ENCODE results near the gene GMDS. TPM values are rescaled to one million over a fixed set of nuclear protein-coding genes. Genes with fewer than 3 reads are reported as not detected.

The GMDS gene
- total RNA-seq, 4 donors from 2014 or later: 197 to 375 (median 215) TPM

- H3K27ac ChIP-seq: peak overlapping the region in 3 of 4 donors; percentile 48 to 77 (median 70)
- H3K4me3 ChIP-seq: peak overlapping the region in 2 of 4 donors; percentile 14 to 16
- no peaks in the 10 kb centered on the region for H3K27me3 ChIP-seq
- no peak for TF ChIP-seq POLR2A (IDR thresholded peaks at IDR 0.05)
- TF ChIP-seq CTCF (IDR thresholded peaks at IDR 0.05): no peak
- peaks cover 0 to 12% (median 5%) of the 10 kb centered on the region in 4 donors for H3K4me1 ChIP-seq
- H3K36me3 ChIP-seq: peaks cover 0 to 11% (median 0%) of the 10 kb centered on the region in 3 donors
- no peaks in the 10 kb centered on the region for H3K9me3 ChIP-seq
- DNase-seq: no peak
These were observed 14.2 kb upstream of the GMDS start for GRCh38 chr6:2259574-2259973.

DNA sequence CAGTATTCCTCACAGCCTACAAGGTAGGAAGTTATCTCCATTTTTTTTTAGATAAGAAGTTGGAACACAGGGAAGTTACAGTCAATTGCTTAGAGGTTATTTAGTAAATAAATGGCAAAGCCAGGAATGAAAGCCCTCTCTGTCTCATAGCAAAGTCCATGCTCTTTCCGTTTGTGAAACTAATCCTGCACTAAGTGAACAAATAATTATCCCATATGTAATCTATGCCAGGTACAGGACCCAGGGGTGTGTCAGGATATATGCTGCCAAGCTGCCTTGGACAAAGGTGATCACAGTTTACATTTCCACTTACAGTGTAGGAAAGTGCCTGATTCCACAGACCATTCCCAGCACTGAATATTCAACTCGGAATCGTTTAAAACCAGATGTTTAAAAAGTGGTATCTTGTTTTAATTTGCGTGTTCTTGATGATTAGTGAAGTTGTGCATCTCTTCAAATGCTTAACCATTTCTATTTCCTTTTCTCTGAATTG is 13.6 kb upstream of the GMDS start:
- H3K4me3 ChIP-seq: peak overlapping the region in 2 of 4 donors; percentile 14 to 16
- H3K4me1 ChIP-seq: peaks cover 0 to 12% (median 5%) of the 10 kb centered on the region in 4 donors
- DNase-seq: peak in 1 of 3 donors; percentile 74
- H3K27ac ChIP-seq: peak overlapping the region in 3 of 4 donors; percentile 48 to 77 (median 72)
- H3K36me3 ChIP-seq: peaks cover 0 to 11% (median 0%) of the 10 kb centered on the region in 3 donors
- no peak for TF ChIP-seq CTCF (IDR thresholded peaks at IDR 0.05)
- peak in 1 of 2 donors; percentile 36 for TF ChIP-seq POLR2A (IDR thresholded peaks at IDR 0.05)
- H3K9me3 ChIP-seq: no peaks in the 10 kb centered on the region
- H3K27me3 ChIP-seq: no peaks in the 10 kb centered on the region

GRCh38 chr6:2258112-2258511 is 12.7 kb upstream of the GMDS start:
- TF ChIP-seq CTCF (IDR thresholded peaks at IDR 0.05) (no peak), POLR2A (IDR thresholded peaks at IDR 0.05) (no peak)
- Histone ChIP-seq H3K4me1 (peaks cover 0 to 12% (median 5%) of the 10 kb centered on the region in 4 donors), H3K36me3 (peaks cover 0 to 11% (median 0%) of the 10 kb centered on the region in 3 donors), H3K27ac (peak overlapping the region in 3 of 4 donors; percentile 42 to 77 (median 72)), H3K4me3 (no peak overlapping the region), H3K27me3 (no peaks in the 10 kb centered on the region), H3K9me3 (no peaks in the 10 kb centered on the region)
- no peak for DNase-seq

GRCh38 chr6:2257363-2257762 is 12.0 kb upstream of the GMDS start:
- DNase-seq: peak in 2 of 3 donors; percentile 64 to 84
- Histone ChIP-seq H3K27ac (peak overlapping the region in 2 of 4 donors; percentile 17 to 72), H3K4me3 (no peak overlapping the region), H3K36me3 (peaks cover 0 to 11% (median 0%) of the 10 kb centered on the region in 3 donors), H3K27me3 (no peaks in the 10 kb centered on the region), H3K9me3 (no peaks in the 10 kb centered on the region), H3K4me1 (peaks cover 0 to 12% (median 5%) of the 10 kb centered on the region in 4 donors)
- no peak for TF ChIP-seq CTCF (IDR thresholded peaks at IDR 0.05)

DNA sequence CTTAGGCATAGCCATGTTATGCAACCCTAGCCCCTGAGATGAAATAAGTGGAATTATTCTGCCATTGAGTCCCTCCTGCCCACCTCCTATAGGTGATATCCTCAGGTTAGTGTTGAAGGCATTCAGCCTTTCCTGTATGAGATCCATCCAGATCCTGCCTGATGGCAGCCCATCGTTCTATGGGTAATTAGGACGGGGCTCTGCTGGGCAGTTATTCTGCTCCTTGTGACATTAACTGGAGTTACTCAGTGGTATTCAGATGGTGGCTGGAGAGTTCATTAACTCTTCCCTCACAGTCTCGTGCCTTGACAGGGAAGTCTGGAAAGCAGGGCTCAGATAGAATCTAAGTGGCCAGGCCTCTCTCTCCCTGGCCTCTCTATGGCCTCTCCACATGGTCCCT is 9.3 kb upstream of the GMDS start:
- TF ChIP-seq CTCF (IDR thresholded peaks at IDR 0.05) (no peak), POLR2A (IDR thresholded peaks at IDR 0.05) (no peak)
- DNase-seq: no peak
- Histone ChIP-seq H3K4me3 (no peak overlapping the region), H3K27ac (no peak overlapping the region), H3K27me3 (no peaks in the 10 kb centered on the region), H3K4me1 (peaks cover 0 to 12% (median 5%) of the 10 kb centered on the region in 4 donors), H3K36me3 (peaks cover 0 to 11% (median 0%) of the 10 kb centered on the region in 3 donors), H3K9me3 (no peaks in the 10 kb centered on the region)

Data from Peyer's patch (tissue), 4 donors.